GM23338 (cell line): ENCODE results near the gene VENTX. TPM values are rescaled to one million over a fixed set of nuclear protein-coding genes. Genes with fewer than 3 reads are reported as not detected.

Experiments
- ATAC-seq: fragments of 200-7000 bp; cut with Tn5 transposase; 3 replicates; pipeline ENCODE4 v1.9.1; 2020
- DNase-seq: peaks from one replicate; pipeline ENCODE4 v3.0.0-alpha.2; 2015; ENCODE audit warnings: low spot score
- H2AFZ ChIP-seq: fragments of 200-600 bp; sonication (generic); 2 replicates; pipeline ENCODE4 v1.8.0; 2016; ENCODE audit warnings: antibody characterized with exemption, mild to moderate bottlenecking, moderate library complexity
- H3F3A ChIP-seq: fragments of 200-600 bp; sonication (generic); replicated peaks from 2 replicates; pipeline ENCODE4 v1.8.0; 2017; ENCODE audit warnings: antibody characterized with exemption, mixed run types, low read depth
- H3K27ac ChIP-seq: fragments of 200-600 bp; sonication (generic); 2 replicates; pipeline ENCODE4 v1.6.1; 2016; ENCODE audit warnings: low read depth
- H3K27me3 ChIP-seq: fragments of 200-600 bp; sonication (generic); 2 replicates; pipeline ENCODE4 v1.8.0; 2016; ENCODE audit warnings: mild to moderate bottlenecking, mixed run types, moderate library complexity; ENCODE audit not compliant: insufficient read depth
- H3K36me3 ChIP-seq: fragments of 200-600 bp; sonication (generic); 2 replicates; pipeline ENCODE4 v1.8.0; 2016; ENCODE audit warnings: mild to moderate bottlenecking; ENCODE audit not compliant: insufficient read depth
- H3K4me1 ChIP-seq: fragments of 200-600 bp; sonication (generic); 2 replicates; pipeline ENCODE4 v1.8.0; 2016; ENCODE audit warnings: mild to moderate bottlenecking, moderate library complexity; ENCODE audit not compliant: insufficient read depth
- H3K4me2 ChIP-seq: fragments of 200-600 bp; sonication (generic); 2 replicates; pipeline ENCODE4 v1.7.1; 2017; ENCODE audit warnings: mixed run types
- H3K4me3 ChIP-seq: fragments of 200-600 bp; sonication (generic); 2 replicates; pipeline ENCODE4 v1.6.1; 2016; ENCODE audit warnings: mixed run types
- H3K79me2 ChIP-seq: fragments of 200-600 bp; sonication (generic); replicated peaks from 2 replicates; pipeline ENCODE4 v1.8.0; 2017; ENCODE audit warnings: mild to moderate bottlenecking; ENCODE audit not compliant: insufficient read depth
- H3K9me2 ChIP-seq: fragments of 200-600 bp; sonication (generic); 2 replicates; pipeline ENCODE4 v1.8.0; 2017; ENCODE audit not compliant: insufficient read depth
- H4K20me1 ChIP-seq: fragments of 200-600 bp; sonication (generic); replicated peaks from 2 replicates; pipeline ENCODE4 v1.8.0; 2017; ENCODE audit warnings: mild to moderate bottlenecking; ENCODE audit not compliant: insufficient read depth
- H3K27ac Mint-ChIP-seq: 2 replicates; pipeline ENCODE4 v1.8.0; 2020; ENCODE audit warnings: inconsistent platforms, mild to moderate bottlenecking, moderate library complexity, mixed read lengths
- H3K27me3 Mint-ChIP-seq: 3 replicates; pipeline ENCODE4 v1.8.0; 2022; ENCODE audit warnings: low read depth, mild to moderate bottlenecking, moderate library complexity, mixed read lengths, inconsistent platforms; ENCODE audit not compliant: insufficient read depth, poor library complexity
- H3K36me3 Mint-ChIP-seq: 3 replicates; pipeline ENCODE4 v1.8.0; 2021; ENCODE audit warnings: low read depth, mild to moderate bottlenecking, inconsistent platforms, moderate library complexity, mixed read lengths
- H3K4me1 Mint-ChIP-seq: 3 replicates; pipeline ENCODE4 v1.8.0; 2020; ENCODE audit warnings: mild to moderate bottlenecking, inconsistent platforms, mixed read lengths
- H3K4me3 Mint-ChIP-seq: 3 replicates; pipeline ENCODE4 v1.8.0; 2021; ENCODE audit warnings: moderate library complexity, mild to moderate bottlenecking, inconsistent platforms, mixed read lengths
- H3K9me3 Mint-ChIP-seq: 3 replicates; pipeline ENCODE4 v1.8.0; 2020; ENCODE audit warnings: moderate library complexity, mild to moderate bottlenecking, inconsistent platforms, mixed read lengths
- CREB1 ChIP-seq: fragments of 250-450 bp; sonication (Bioruptor Pico); IDR thresholded peaks from 2 replicates; pipeline ENCODE4 v1.5.0; 2020; ENCODE audit warnings: low read depth, mild to moderate bottlenecking, moderate library complexity
- EZH2 ChIP-seq: fragments of 200-600 bp; sonication (generic); IDR thresholded peaks from one replicate; pipeline ENCODE4 v1.8.0; 2017; ENCODE audit warnings: antibody characterized with exemption, mild to moderate bottlenecking, low read depth; ENCODE audit not compliant: unreplicated experiment
- EZH2phosphoT487 ChIP-seq: fragments of 200-600 bp; sonication (generic); IDR thresholded peaks from one replicate; pipeline ENCODE4 v1.8.1; 2018; ENCODE audit warnings: antibody characterized with exemption; ENCODE audit not compliant: unreplicated experiment
- JUNB ChIP-seq: IDR thresholded peaks from one replicate; pipeline ENCODE4 v1.6.1; 2016; ENCODE audit warnings: antibody characterized with exemption; ENCODE audit not compliant: unreplicated experiment
- NANOG ChIP-seq: IDR thresholded peaks from 2 replicates; pipeline ENCODE4 v1.6.1; 2016; ENCODE audit warnings: antibody characterized with exemption, borderline replicate concordance
- POLR2AphosphoS5 ChIP-seq: IDR thresholded peaks from 2 replicates; pipeline ENCODE4 v1.6.1; 2016; ENCODE audit warnings: antibody characterized with exemption, low read depth
- STAT1 ChIP-seq: IDR thresholded peaks from one replicate; pipeline ENCODE4 v1.6.1; 2016; ENCODE audit warnings: antibody characterized with exemption; ENCODE audit not compliant: unreplicated experiment
- ZNF114 ChIP-seq: fragments of 250-450 bp; sonication (Bioruptor Pico); IDR thresholded peaks from 2 replicates; pipeline ENCODE4 v1.5.0; 2020; ENCODE audit warnings: mild to moderate bottlenecking, moderate library complexity
- ZNF331 ChIP-seq: fragments of 250-450 bp; sonication (Bioruptor Pico); IDR thresholded peaks from 2 replicates; pipeline ENCODE4 v1.5.0; 2020; ENCODE audit warnings: low read depth, mild to moderate bottlenecking, moderate library complexity
- ZNF462 ChIP-seq: fragments of 250-450 bp; sonication (Bioruptor Pico); IDR thresholded peaks from 2 replicates; pipeline ENCODE4 v1.5.0; 2020; ENCODE audit warnings: mild to moderate bottlenecking, moderate library complexity
- polyA plus RNA-seq: library from polyadenylated mRNA; unstranded; fragments of >200 nt; fragmentation: Nextera tagmentation; extraction: Ambion mirVana; gene quantifications from 2 replicates; pipeline ENCODE4 v1.2.1, GENCODE V29; 2016
- total RNA-seq: library from RNA; depleted of rRNA; stranded (reverse); fragments of >200 nt; shearing (Covaris generic); gene quantifications from 2 replicates; pipeline ENCODE4 v1.2.3, GENCODE V29; 2014

VENTX gene
- total and polyA plus RNA-seq, 2 experiments from 2014 or later, result 4.8 to 8.1 TPM

GRCh38 chr10:133268532-133268931 is 30.9 kb downstream of the VENTX start:
- no peak for ATAC-seq
- Mint-ChIP-seq H3K9me3 (no peaks in the 10 kb centered on the region), H3K36me3 (peaks cover 3% of the 10 kb centered on the region; the same call in 1 of the 3 replicates), H3K4me3 (no peak overlapping the region), H3K27me3 (peaks cover 6% of the 10 kb centered on the region), H3K27ac (no peak overlapping the region), H3K4me1 (no peaks in the 10 kb centered on the region; the same call in 2 of the 3 replicates)
- Histone ChIP-seq H3F3A (no peaks in the 10 kb centered on the region), H3K4me3 (no peak overlapping the region), H3K9me2 (no peaks in the 10 kb centered on the region), H4K20me1 (no peaks in the 10 kb centered on the region), H3K36me3 (no peaks in the 10 kb centered on the region), H3K4me1 (no peaks in the 10 kb centered on the region), H3K27ac (no peak overlapping the region), H2AFZ (no peak overlapping the region; the same call in 1 of the 2 replicates), H3K27me3 (no peaks in the 10 kb centered on the region), H3K79me2 (no peaks in the 10 kb centered on the region), H3K4me2 (no peak overlapping the region)
- DNase-seq, result no peak
- no peak for TF ChIP-seq STAT1
- no peak for TF ChIP-seq ZNF114 (CRISPR knock-in tag)
- no peak for TF ChIP-seq JUNB
- TF ChIP-seq EZH2, result no peak
- TF ChIP-seq POLR2AphosphoS5, result no peak
- no peak for TF ChIP-seq NANOG
- no peak for TF ChIP-seq ZNF331 (CRISPR knock-in tag)
- TF ChIP-seq ZNF462 (CRISPR knock-in tag), result no peak
- no peak for TF ChIP-seq CREB1
- TF ChIP-seq EZH2phosphoT487, result no peak
